Measurements from ENCODE around the gene PATZ1.

DNA sequence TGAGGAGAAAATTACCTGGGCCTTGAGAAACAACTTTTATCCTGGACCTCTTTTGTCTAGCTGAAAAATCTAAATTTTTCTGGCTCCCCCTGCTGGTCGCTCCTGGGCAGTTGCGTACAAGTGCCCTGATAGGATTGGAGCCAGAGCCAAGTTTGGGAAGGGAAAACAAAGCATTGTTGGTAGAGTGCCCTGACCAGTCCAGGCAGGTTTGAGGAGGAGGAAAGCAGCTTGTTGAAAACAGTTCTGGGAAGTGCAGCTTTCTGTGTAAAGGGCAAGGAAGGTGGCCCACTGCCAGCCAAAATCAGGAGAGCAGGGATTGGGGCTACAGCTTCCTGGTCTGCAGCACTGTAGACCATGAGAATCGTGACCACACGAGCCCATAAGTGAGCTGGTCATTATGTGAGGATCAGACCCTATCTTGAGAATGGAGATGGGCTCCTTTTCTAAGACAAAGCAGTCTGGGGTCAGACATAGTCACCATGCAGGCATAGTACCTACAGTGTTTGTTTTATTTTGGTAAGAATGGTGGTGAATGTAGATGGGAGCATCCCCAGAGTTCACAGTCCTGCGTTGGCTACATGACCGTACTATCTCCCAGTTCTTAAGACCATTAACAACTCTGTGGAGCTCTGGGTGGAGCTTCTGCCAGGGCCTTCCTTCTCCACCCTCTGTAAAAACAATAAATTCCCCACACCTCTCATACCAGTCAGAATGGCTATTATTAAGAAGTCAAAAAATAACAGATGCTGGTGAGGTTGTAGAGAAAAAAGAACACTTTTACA, 32.6 kb downstream of the PATZ1 start:
- TF ChIP-seq, protein P1, sequence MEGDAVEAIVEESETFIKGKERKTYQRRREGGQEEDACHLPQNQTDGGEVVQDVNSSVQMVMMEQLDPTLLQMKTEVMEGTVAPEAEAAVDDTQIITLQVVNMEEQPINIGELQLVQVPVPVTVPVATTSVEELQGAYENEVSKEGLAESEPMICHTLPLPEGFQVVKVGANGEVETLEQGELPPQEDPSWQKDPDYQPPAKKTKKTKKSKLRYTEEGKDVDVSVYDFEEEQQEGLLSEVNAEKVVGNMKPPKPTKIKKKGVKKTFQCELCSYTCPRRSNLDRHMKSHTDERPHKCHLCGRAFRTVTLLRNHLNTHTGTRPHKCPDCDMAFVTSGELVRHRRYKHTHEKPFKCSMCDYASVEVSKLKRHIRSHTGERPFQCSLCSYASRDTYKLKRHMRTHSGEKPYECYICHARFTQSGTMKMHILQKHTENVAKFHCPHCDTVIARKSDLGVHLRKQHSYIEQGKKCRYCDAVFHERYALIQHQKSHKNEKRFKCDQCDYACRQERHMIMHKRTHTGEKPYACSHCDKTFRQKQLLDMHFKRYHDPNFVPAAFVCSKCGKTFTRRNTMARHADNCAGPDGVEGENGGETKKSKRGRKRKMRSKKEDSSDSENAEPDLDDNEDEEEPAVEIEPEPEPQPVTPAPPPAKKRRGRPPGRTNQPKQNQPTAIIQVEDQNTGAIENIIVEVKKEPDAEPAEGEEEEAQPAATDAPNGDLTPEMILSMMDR (IDR thresholded peaks at IDR 0.05) = peak; percentile 56 to 86 (median 82)
- no peak for TF ChIP-seq POLR2A (IDR thresholded peaks at IDR 0.05)
- peak in 3 of 4 donors; percentile 22 to 46 (median 31) for TF ChIP-seq POLR2AphosphoS5 (IDR thresholded peaks at IDR 0.05)
